Stimulated activated CD4-positive, alpha-beta T cell treated with anti-CD3 and anti-CD28 coated beads, Interleukin-12 subunit alpha, Interleukin-12 subunit beta, amount 100 ng/mL, for 4 hours (primary cell): Measurements from ENCODE around the gene EXD2.
"Not testable (repeated sequence)": the region's sequence is repeated elsewhere in the genome, so short reads cannot be mapped to it uniquely, and the experiment has no call there.

ENCODE experiments used
- DNase-seq: peaks from one replicate; pipeline ENCODE4 v3.0.0-alpha.2; 2020

EXD2 gene

GRCh38 chr14:69204753-69205152 is 13.5 kb downstream of the EXD2 start:
- no peak for DNase-seq

GRCh38 chr14:69207435-69208041 is 16.2 kb downstream of the EXD2 start:
- no peak for DNase-seq

GRCh38 chr14:69208666-69209065 is 17.4 kb downstream of the EXD2 start:
- DNase-seq: no peak

- DNase-seq: no peak
Measured at GRCh38 chr14:69214393-69214792, 23.1 kb downstream of the EXD2 start.

- not testable (repeated sequence) for DNase-seq
Measured at GRCh38 chr14:69217663-69218062, 26.4 kb downstream of the EXD2 start.

- no peak for DNase-seq
Measured at GRCh38 chr14:69224946-69225345, 33.6 kb downstream of the EXD2 start.

- DNase-seq: no peak
Measured at GRCh38 chr14:69226178-69226577, 34.9 kb downstream of the EXD2 start.

- no peak for DNase-seq
Measured at GRCh38 chr14:69226736-69227135, 35.4 kb downstream of the EXD2 start.

- no peak for DNase-seq
Measured at GRCh38 chr14:69231486-69231885, 40.2 kb downstream of the EXD2 start.

GRCh38 chr14:69232388-69232787 is 41.1 kb downstream of the EXD2 start:
- no peak for DNase-seq

- no peak for DNase-seq
Measured at GRCh38 chr14:69234106-69234505, 42.8 kb downstream of the EXD2 start.

GRCh38 chr14:69235708-69236107 is 44.4 kb downstream of the EXD2 start:
- DNase-seq: no peak

- no peak for DNase-seq
Measured at GRCh38 chr14:69237142-69237541, 45.8 kb downstream of the EXD2 start.

GRCh38 chr14:69237584-69237983 is 46.3 kb downstream of the EXD2 start:
- DNase-seq: no peak

GRCh38 chr14:69238883-69239282 is 47.6 kb downstream of the EXD2 start:
- no peak for DNase-seq

- DNase-seq: no peak
Measured at GRCh38 chr14:69240527-69241173, 49.4 kb downstream of the EXD2 start.

- DNase-seq: no peak
Measured at GRCh38 chr14:69241577-69241976, 50.3 kb downstream of the EXD2 start.

GRCh38 chr14:69242311-69243224 is 51.3 kb downstream of the EXD2 start:
- DNase-seq: peak; percentile 36

- no peak for DNase-seq
Measured at GRCh38 chr14:69244946-69245345, 53.6 kb downstream of the EXD2 start.

GRCh38 chr14:69246331-69246730 is 55.0 kb downstream of the EXD2 start:
- no peak for DNase-seq

- DNase-seq: no peak
Measured at GRCh38 chr14:69247676-69248440, 56.6 kb downstream of the EXD2 start.

- DNase-seq: no peak
Measured at GRCh38 chr14:69249603-69250002, 58.3 kb downstream of the EXD2 start.

- DNase-seq: no peak
Measured at GRCh38 chr14:69252851-69253250, 61.6 kb downstream of the EXD2 start.
